Liver (tissue), 3 donors: Measurements from ENCODE around the gene WNT7B.

Source experiments
- CTCF ChIP-seq: fragments of 150-350 bp; IDR thresholded peaks from 2 replicates; pipeline ENCODE4 v1.5.1; 2017; ENCODE audit warnings: improper control_type of control experiment, low read depth, low read length; ENCODE audit not compliant: missing input control
- HNF4A ChIP-seq, 2 donors: conservative IDR thresholded peaks; 2 replicates each; pipeline ENCODE4 v1.6.1; 2016; ENCODE audit warnings: antibody characterized with exemption in 2 of 2, mild to moderate bottlenecking in 2 of 2
- HNF4G ChIP-seq: IDR thresholded peaks from 2 replicates; pipeline ENCODE4 v1.6.1; 2016; ENCODE audit warnings: antibody characterized with exemption
- YY1 ChIP-seq: IDR thresholded peaks from 2 replicates; pipeline ENCODE4 v1.6.1; 2016; ENCODE audit warnings: antibody characterized with exemption, mild to moderate bottlenecking
- donor health status: healthy.
- donor health status: healthy.

- TF ChIP-seq YY1 (no peak), HNF4A (conservative IDR thresholded peaks at IDR 0.05) (no peak), CTCF (no peak), HNF4G (no peak)
These were observed 27.3 kb upstream of the WNT7B start for GRCh38 chr22:46004105-46004866.
